Hepatocyte (in vitro differentiated cells): Measurements from ENCODE around the gene FPR2. TPM values are rescaled to one million over a fixed set of nuclear protein-coding genes. Genes with fewer than 3 reads are reported as not detected.

Experiments
- DNase-seq: peaks from one replicate; pipeline ENCODE4 v3.0.0-alpha.2; 2016; ENCODE audit warnings: low spot score
- H2AFZ ChIP-seq: fragments of 200-600 bp; sonication (generic); 2 replicates; pipeline ENCODE4 v1.6.0; 2016; ENCODE audit warnings: antibody characterized with exemption, mild to moderate bottlenecking
- H3K27ac ChIP-seq: fragments of 200-600 bp; sonication (generic); 2 replicates; pipeline ENCODE4 v1.5.1; 2016; ENCODE audit warnings: mild to moderate bottlenecking
- H3K27me3 ChIP-seq: fragments of 200-600 bp; sonication (generic); 2 replicates; pipeline ENCODE4 v1.6.1; 2016
- H3K36me3 ChIP-seq: fragments of 200-600 bp; sonication (generic); replicated peaks from 2 replicates; pipeline ENCODE4 v1.5.1; 2016; ENCODE audit warnings: low read depth; ENCODE audit not compliant: insufficient read depth
- H3K4me1 ChIP-seq: fragments of 200-600 bp; sonication (generic); 2 replicates; pipeline ENCODE4 v1.5.1; 2016; ENCODE audit warnings: mild to moderate bottlenecking, moderate library complexity; ENCODE audit not compliant: insufficient read depth
- H3K4me2 ChIP-seq: fragments of 200-600 bp; sonication (generic); 2 replicates; pipeline ENCODE4 v1.6.0; 2016
- H3K4me3 ChIP-seq: fragments of 200-600 bp; sonication (generic); 2 replicates; pipeline ENCODE4 v1.5.1; 2016; ENCODE audit warnings: mild to moderate bottlenecking
- H3K79me2 ChIP-seq: fragments of 200-600 bp; sonication (generic); 2 replicates; pipeline ENCODE4 v1.6.0; 2017; ENCODE audit warnings: mild to moderate bottlenecking
- H3K9me2 ChIP-seq: fragments of 200-600 bp; sonication (generic); replicated peaks from 2 replicates; pipeline ENCODE4 v1.6.0; 2017; ENCODE audit warnings: mild to moderate bottlenecking; ENCODE audit not compliant: insufficient read depth
- H3K9me3 ChIP-seq: fragments of 200-600 bp; sonication (generic); 2 replicates; pipeline ENCODE4 v1.5.1; 2016; ENCODE audit warnings: low read depth, mild to moderate bottlenecking
- H4K20me1 ChIP-seq: fragments of 200-600 bp; sonication (generic); 2 replicates; pipeline ENCODE4 v1.6.0; 2016; ENCODE audit warnings: mild to moderate bottlenecking; ENCODE audit not compliant: insufficient read depth, poor library complexity, severe bottlenecking
- EZH2 ChIP-seq: fragments of 200-600 bp; sonication (generic); IDR thresholded peaks from 2 replicates; pipeline ENCODE4 v1.6.1; 2016; ENCODE audit warnings: antibody characterized with exemption, mild to moderate bottlenecking, borderline replicate concordance
- EZH2phosphoT487 ChIP-seq: fragments of 200-600 bp; sonication (generic); IDR thresholded peaks from one replicate; pipeline ENCODE4 v1.6.1; 2018; ENCODE audit warnings: antibody characterized with exemption, mild to moderate bottlenecking, low read depth, moderate library complexity; ENCODE audit not compliant: unreplicated experiment, severe bottlenecking
- WGBS: methylation state at CpG from one replicate; pipeline ENCODE4 v1.1.6; 2016; ENCODE audit warnings: low lambda C conversion rate; ENCODE audit errors: missing lambda C conversion rate; 5-methylcytosine and 5-hydroxymethylcytosine counted together
- polyA plus RNA-seq: library from polyadenylated mRNA; unstranded; fragments of >200 nt; fragmentation: Nextera tagmentation; extraction: Ambion mirVana; gene quantifications from 2 replicates; pipeline ENCODE4 v1.2.1, GENCODE V29; 2016
- total RNA-seq: library from RNA; depleted of rRNA; stranded (reverse); fragments of >200 nt; gene quantifications from 2 replicates; pipeline ENCODE4 v1.2.3, GENCODE V29; 2014
- TF ChIP-seq, protein P1 (sequence below): fragments of 200-600 bp; sonication (generic); IDR thresholded peaks from 2 replicates; pipeline ENCODE4 v1.5.1; 2016; ENCODE audit warnings: antibody characterized with exemption, mild to moderate bottlenecking; ENCODE audit not compliant: poor library complexity

FPR2 gene
- total and polyA plus RNA-seq, 2 experiments from 2014 or later, result not detected

- no peaks in the 10 kb centered on the region for H3K9me2 ChIP-seq
- no peak for TF ChIP-seq EZH2phosphoT487
- TF ChIP-seq EZH2, result no peak
- TF ChIP-seq, protein P1, sequence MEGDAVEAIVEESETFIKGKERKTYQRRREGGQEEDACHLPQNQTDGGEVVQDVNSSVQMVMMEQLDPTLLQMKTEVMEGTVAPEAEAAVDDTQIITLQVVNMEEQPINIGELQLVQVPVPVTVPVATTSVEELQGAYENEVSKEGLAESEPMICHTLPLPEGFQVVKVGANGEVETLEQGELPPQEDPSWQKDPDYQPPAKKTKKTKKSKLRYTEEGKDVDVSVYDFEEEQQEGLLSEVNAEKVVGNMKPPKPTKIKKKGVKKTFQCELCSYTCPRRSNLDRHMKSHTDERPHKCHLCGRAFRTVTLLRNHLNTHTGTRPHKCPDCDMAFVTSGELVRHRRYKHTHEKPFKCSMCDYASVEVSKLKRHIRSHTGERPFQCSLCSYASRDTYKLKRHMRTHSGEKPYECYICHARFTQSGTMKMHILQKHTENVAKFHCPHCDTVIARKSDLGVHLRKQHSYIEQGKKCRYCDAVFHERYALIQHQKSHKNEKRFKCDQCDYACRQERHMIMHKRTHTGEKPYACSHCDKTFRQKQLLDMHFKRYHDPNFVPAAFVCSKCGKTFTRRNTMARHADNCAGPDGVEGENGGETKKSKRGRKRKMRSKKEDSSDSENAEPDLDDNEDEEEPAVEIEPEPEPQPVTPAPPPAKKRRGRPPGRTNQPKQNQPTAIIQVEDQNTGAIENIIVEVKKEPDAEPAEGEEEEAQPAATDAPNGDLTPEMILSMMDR, result no peak
- DNase-seq, result no peak
- H3K79me2 ChIP-seq, result no peaks in the 10 kb centered on the region
- H2AFZ ChIP-seq, result no peak overlapping the region
- H4K20me1 ChIP-seq, result no peaks in the 10 kb centered on the region
- H3K4me1 ChIP-seq, result no peaks in the 10 kb centered on the region
- no peaks in the 10 kb centered on the region for H3K9me3 ChIP-seq
- no peaks in the 10 kb centered on the region for H3K27me3 ChIP-seq
- H3K4me3 ChIP-seq, result no peak overlapping the region
- WGBS, result 68% methylated on average over 7 of the region's 7 CpGs
- no peak overlapping the region for H3K4me2 ChIP-seq
- H3K36me3 ChIP-seq, result no peaks in the 10 kb centered on the region
- no peak overlapping the region for H3K27ac ChIP-seq
These were observed 10.4 kb upstream of the FPR2 start for GRCh38 chr19:51750400-51751094.

DNA sequence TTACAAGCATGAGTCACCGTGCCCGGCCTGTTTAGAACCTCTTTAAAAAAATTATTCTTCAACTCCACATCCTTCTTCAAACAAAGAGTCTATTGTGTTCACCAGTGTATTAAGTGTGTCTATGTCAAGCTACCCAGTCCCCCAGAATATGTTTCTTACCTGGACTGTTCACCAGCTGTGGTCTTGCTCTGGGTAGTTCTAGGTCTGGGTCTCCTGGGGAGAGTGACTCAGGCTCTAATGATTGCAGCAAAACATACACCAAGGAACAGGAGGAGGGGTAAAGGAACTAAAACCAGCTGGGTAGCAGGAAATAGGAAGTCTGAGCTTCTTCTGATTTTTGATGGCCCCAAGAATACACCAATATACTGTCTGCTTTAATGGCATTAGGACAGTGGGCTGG, 9.3 kb upstream of the FPR2 start, which contains the start of gene FPR1:
Gene FPR1, minus strand, starts transcription at position 224 of the 400 bp plus-strand sequence. CDS start 4,884 bp downstream, outside the sequence.
- H3K4me3 ChIP-seq, result no peak within 1 kb of the TSS
- no peak within 1 kb of the TSS for H3K27ac ChIP-seq

GRCh38 chr19:51754109-51754508, 6.9 kb upstream of the FPR2 start:
- Histone ChIP-seq H3K9me2 (no peaks in the 10 kb centered on the region), H3K9me3 (no peaks in the 10 kb centered on the region), H3K36me3 (no peaks in the 10 kb centered on the region), H2AFZ (no peak overlapping the region), H3K4me2 (no peak overlapping the region), H4K20me1 (no peaks in the 10 kb centered on the region), H3K27ac (no peak overlapping the region), H3K4me1 (no peaks in the 10 kb centered on the region), H3K4me3 (no peak overlapping the region), H3K79me2 (no peaks in the 10 kb centered on the region), H3K27me3 (no peaks in the 10 kb centered on the region)
- TF ChIP-seq, protein P1, result no peak
- TF ChIP-seq EZH2phosphoT487 (no peak), EZH2 (no peak)
- 82% methylated on average over 6 of the region's 6 CpGs for WGBS
- DNase-seq, result no peak

More for the DNA sequence above, 9.3 kb upstream of the FPR2 start, which contains the start of gene FPR1:
- no peak within 1 kb of the TSS for H2AFZ ChIP-seq
- H3K4me2 ChIP-seq, result no peak within 1 kb of the TSS
- H3K27me3 ChIP-seq, result no peaks in the 10 kb centered on the region
- H3K36me3 ChIP-seq, result no peaks in the 10 kb centered on the region
- no peaks in the 10 kb centered on the region for H3K79me2 ChIP-seq
- TF ChIP-seq EZH2 (no peak), EZH2phosphoT487 (no peak)
- TF ChIP-seq, protein P1, result no peak
- no peaks in the 10 kb centered on the region for H3K9me2 ChIP-seq
- no peaks in the 10 kb centered on the region for H3K9me3 ChIP-seq
- no peaks in the 10 kb centered on the region for H3K4me1 ChIP-seq
- no peak for DNase-seq
- WGBS, result 82% methylated on average over 2 of the region's 2 CpGs
- H4K20me1 ChIP-seq, result no peaks in the 10 kb centered on the region
